GM12872 (cell line): ENCODE results near the gene SORL1.

ENCODE experiments used
- CTCF ChIP-seq: IDR thresholded peaks from 3 replicates; pipeline ENCODE4 v1.5.1; 2011; ENCODE audit warnings: low read depth, mild to moderate bottlenecking, low read length, moderate library complexity; ENCODE audit not compliant: insufficient read depth

The SORL1 gene

GRCh38 chr11:121540627-121541026, 88.5 kb downstream of the SORL1 start:
- TF ChIP-seq CTCF: no peak

GRCh38 chr11:121543836-121544380, 91.8 kb downstream of the SORL1 start:
- no peak for TF ChIP-seq CTCF

GRCh38 chr11:121544956-121545355, 92.8 kb downstream of the SORL1 start:
- no peak for TF ChIP-seq CTCF

GRCh38 chr11:121547574-121547973, 95.5 kb downstream of the SORL1 start:
- no peak for TF ChIP-seq CTCF

GRCh38 chr11:121550247-121551030, 98.3 kb downstream of the SORL1 start:
- TF ChIP-seq CTCF: no peak

GRCh38 chr11:121551463-121551862, 99.3 kb downstream of the SORL1 start:
- TF ChIP-seq CTCF: no peak

GRCh38 chr11:121552154-121552553, 100.0 kb downstream of the SORL1 start:
- no peak for TF ChIP-seq CTCF
